CD4-positive, alpha-beta T cell treated with Interleukin-10 for 1 hour (primary cell): Measurements from ENCODE around the gene FMNL2.
"Not testable (repeated sequence)": the region's sequence is repeated elsewhere in the genome, so short reads cannot be mapped to it uniquely, and the experiment has no call there.

Source experiments
- DNase-seq: peaks from one replicate; pipeline ENCODE4 v3.0.0-alpha.2; 2020

FMNL2 gene

GRCh38 chr2:152335016-152335725 lies at the start of gene FMNL2:
FMNL2 (plus strand) TSS chr2:152335174.
- peak; percentile 12 for DNase-seq

- no peak for DNase-seq
Observed at GRCh38 chr2:152292991-152293390, 42.0 kb upstream of the FMNL2 start.

- DNase-seq, result no peak
Observed at GRCh38 chr2:152297715-152298114, 37.3 kb upstream of the FMNL2 start.

GRCh38 chr2:152298754-152299153 lies 36.2 kb upstream of the FMNL2 start:
- DNase-seq, result no peak

- no peak for DNase-seq
Observed at GRCh38 chr2:152301131-152301530, 33.8 kb upstream of the FMNL2 start.

- DNase-seq, result no peak
Observed at GRCh38 chr2:152303951-152304350, 31.0 kb upstream of the FMNL2 start.

GRCh38 chr2:152304836-152305235 lies 30.1 kb upstream of the FMNL2 start:
- DNase-seq, result no peak

GRCh38 chr2:152307863-152308262 lies 27.1 kb upstream of the FMNL2 start:
- no peak for DNase-seq

GRCh38 chr2:152309352-152310214 lies 25.4 kb upstream of the FMNL2 start:
- DNase-seq, result no peak

- no peak for DNase-seq
Observed at GRCh38 chr2:152319822-152320570, 15.0 kb upstream of the FMNL2 start.

GRCh38 chr2:152320814-152321213 lies 14.2 kb upstream of the FMNL2 start:
- DNase-seq, result no peak

- no peak for DNase-seq
Observed at GRCh38 chr2:152322222-152322621, 12.8 kb upstream of the FMNL2 start.

GRCh38 chr2:152325126-152325525 lies 9.8 kb upstream of the FMNL2 start:
- not testable (repeated sequence) for DNase-seq

- DNase-seq, result no peak
Observed at GRCh38 chr2:152326710-152327109, 8.3 kb upstream of the FMNL2 start.

GRCh38 chr2:152328013-152328412 lies 7.0 kb upstream of the FMNL2 start:
- DNase-seq, result no peak

- no peak for DNase-seq
Observed at GRCh38 chr2:152330235-152330866, 4.6 kb upstream of the FMNL2 start.

GRCh38 chr2:152334701-152335015 lies 316 bp upstream of the FMNL2 start:
- DNase-seq, result no peak

- DNase-seq, result no peak
Observed at GRCh38 chr2:152335726-152336118, 748 bp downstream of the FMNL2 start.

GRCh38 chr2:152336119-152336853 lies 1.3 kb downstream of the FMNL2 start:
- no peak for DNase-seq

- DNase-seq, result no peak
Observed at GRCh38 chr2:152336854-152337510, 2.0 kb downstream of the FMNL2 start.

GRCh38 chr2:152337511-152337903 lies 2.5 kb downstream of the FMNL2 start:
- DNase-seq, result no peak
